Neuron (in vitro differentiated cells): Measurements from ENCODE around the gene SPRYD3.

Source experiments
- H2AFZ ChIP-seq: one replicate; pipeline ENCODE4 v1.6.1; 2013; ENCODE audit warnings: low read depth, mild to moderate bottlenecking, inconsistent platforms, low read length, moderate library complexity
- H3K27me3 ChIP-seq: one replicate; pipeline ENCODE4 v1.6.1; 2013; ENCODE audit warnings: low read length; ENCODE audit not compliant: insufficient read depth
- H3K36me3 ChIP-seq: one replicate; pipeline ENCODE4 v1.6.1; 2013; ENCODE audit warnings: low read length; ENCODE audit not compliant: insufficient read depth
- H3K4me1 ChIP-seq: one replicate; pipeline ENCODE4 v1.6.1; 2013; ENCODE audit warnings: low read length; ENCODE audit not compliant: insufficient read depth
- H3K4me3 ChIP-seq: 2 replicates; pipeline ENCODE4 v1.5.1; 2013; ENCODE audit warnings: mild to moderate bottlenecking, low read length, moderate library complexity
- H3K9me3 ChIP-seq: one replicate; pipeline ENCODE4 v1.6.1; 2013; ENCODE audit warnings: low read length

Gene SPRYD3

GRCh38 chr12:53068811-53069585, 10.2 kb downstream of the SPRYD3 start:
- Histone ChIP-seq H3K27me3 (no peaks in the 10 kb centered on the region), H2AFZ (no peak overlapping the region), H3K9me3 (no peaks in the 10 kb centered on the region), H3K4me1 (peaks cover 13% of the 10 kb centered on the region), H3K4me3 (no peak overlapping the region), H3K36me3 (peaks cover 5% of the 10 kb centered on the region)

- Histone ChIP-seq H3K4me1 (peaks cover 13% of the 10 kb centered on the region), H3K9me3 (no peaks in the 10 kb centered on the region), H3K4me3 (no peak overlapping the region), H2AFZ (no peak overlapping the region), H3K36me3 (peaks cover 8% of the 10 kb centered on the region), H3K27me3 (no peaks in the 10 kb centered on the region)
These were observed 11.0 kb downstream of the SPRYD3 start for GRCh38 chr12:53067993-53068770.

GRCh38 chr12:53067074-53067992, 11.9 kb downstream of the SPRYD3 start:
- Histone ChIP-seq H3K27me3 (no peaks in the 10 kb centered on the region), H3K9me3 (no peaks in the 10 kb centered on the region), H3K4me1 (peaks cover 6% of the 10 kb centered on the region), H2AFZ (no peak overlapping the region), H3K4me3 (no peak overlapping the region), H3K36me3 (peaks cover 8% of the 10 kb centered on the region)

GRCh38 chr12:53065975-53066931, 12.9 kb downstream of the SPRYD3 start:
- H3K4me3 ChIP-seq: no peak overlapping the region
- H3K4me1 ChIP-seq: no peaks in the 10 kb centered on the region
- no peak overlapping the region for H2AFZ ChIP-seq
- H3K27me3 ChIP-seq: no peaks in the 10 kb centered on the region
- H3K9me3 ChIP-seq: no peaks in the 10 kb centered on the region
- peaks cover 8% of the 10 kb centered on the region for H3K36me3 ChIP-seq

- H3K9me3 ChIP-seq: no peaks in the 10 kb centered on the region
- H3K27me3 ChIP-seq: no peaks in the 10 kb centered on the region
- H3K4me1 ChIP-seq: no peaks in the 10 kb centered on the region
- no peak overlapping the region for H3K4me3 ChIP-seq
- H3K36me3 ChIP-seq: peaks cover 8% of the 10 kb centered on the region
- H2AFZ ChIP-seq: no peak overlapping the region
These were observed 13.7 kb downstream of the SPRYD3 start for GRCh38 chr12:53065470-53065869.

GRCh38 chr12:53064613-53065436, 14.4 kb downstream of the SPRYD3 start:
- Histone ChIP-seq H2AFZ (no peak overlapping the region), H3K36me3 (peaks cover 8% of the 10 kb centered on the region), H3K4me1 (no peaks in the 10 kb centered on the region), H3K4me3 (no peak overlapping the region), H3K9me3 (no peaks in the 10 kb centered on the region), H3K27me3 (no peaks in the 10 kb centered on the region)

GRCh38 chr12:53063708-53064612, 15.2 kb downstream of the SPRYD3 start:
- no peaks in the 10 kb centered on the region for H3K9me3 ChIP-seq
- H3K4me1 ChIP-seq: no peaks in the 10 kb centered on the region
- no peaks in the 10 kb centered on the region for H3K27me3 ChIP-seq
- peaks cover 8% of the 10 kb centered on the region for H3K36me3 ChIP-seq
- H3K4me3 ChIP-seq: no peak overlapping the region
- no peak overlapping the region for H2AFZ ChIP-seq

GRCh38 chr12:53062977-53063707, 16.0 kb downstream of the SPRYD3 start:
- H3K9me3 ChIP-seq: no peaks in the 10 kb centered on the region
- no peaks in the 10 kb centered on the region for H3K4me1 ChIP-seq
- H3K4me3 ChIP-seq: no peak overlapping the region
- no peaks in the 10 kb centered on the region for H3K27me3 ChIP-seq
- H2AFZ ChIP-seq: no peak overlapping the region
- H3K36me3 ChIP-seq: peaks cover 8% of the 10 kb centered on the region

- no peaks in the 10 kb centered on the region for H3K9me3 ChIP-seq
- no peaks in the 10 kb centered on the region for H3K27me3 ChIP-seq
- peaks cover 8% of the 10 kb centered on the region for H3K36me3 ChIP-seq
- no peak overlapping the region for H3K4me3 ChIP-seq
- H2AFZ ChIP-seq: no peak overlapping the region
- no peaks in the 10 kb centered on the region for H3K4me1 ChIP-seq
These were observed 16.9 kb downstream of the SPRYD3 start for GRCh38 chr12:53062011-53062961.
